Measurements from ENCODE around the gene CSMD2. TPM values are rescaled to one million over a fixed set of nuclear protein-coding genes. Genes with fewer than 3 reads are reported as not detected.

The CSMD2 gene
- total RNA-seq, 1 experiment from 2014 or later: not detected

GRCh38 chr1:33903210-33903589 lies 261.8 kb downstream of the CSMD2 start:
- Histone ChIP-seq H3K4me1 (replicated peaks; ENCODE audit: insufficient read depth) (no peaks in the 10 kb centered on the region), H4K20me1 (ENCODE audit: insufficient read depth) (no peaks in the 10 kb centered on the region), H3K27me3 (ENCODE audit: insufficient read depth, low read depth) (peaks cover 19% of the 10 kb centered on the region), H3F3A (ENCODE audit: insufficient read depth, low read depth) (no peaks in the 10 kb centered on the region), H3K27ac (no peak overlapping the region), H3K4me2 (no peak overlapping the region), H3K9me3 (ENCODE audit: insufficient read depth, low read depth) (no peaks in the 10 kb centered on the region), H3K9me2 (ENCODE audit: insufficient read depth) (no peaks in the 10 kb centered on the region), H3K36me3 (ENCODE audit: low read depth) (no peaks in the 10 kb centered on the region), H3K79me2 (ENCODE audit: low read depth) (no peaks in the 10 kb centered on the region), H2AFZ (no peak overlapping the region), H3K4me3 (no peak overlapping the region)
- no TSS peak for BruUV-seq (replicated peaks)
- intact Hi-C loops (cut with micrococcal nuclease; ENCODE audit: unreplicated experiment): no loop called here
- CTCF ChIA-PET: no interaction called here
- no peak for DNase-seq
- POLR2A ChIA-PET (ENCODE audit: unreplicated experiment): no interaction called here
- TF ChIP-seq CTCF (conservative IDR thresholded peaks at IDR 0.05): no peak
- no peak for TF ChIP-seq EZH2 (IDR thresholded peaks at IDR 0.05; ENCODE audit: low read depth)

GRCh38 chr1:33902486-33903209 lies 262.4 kb downstream of the CSMD2 start:
- POLR2A ChIA-PET (ENCODE audit: unreplicated experiment): no interaction called here
- Histone ChIP-seq H3K79me2 (ENCODE audit: low read depth) (no peaks in the 10 kb centered on the region), H3K36me3 (ENCODE audit: low read depth) (no peaks in the 10 kb centered on the region), H3K4me2 (no peak overlapping the region), H3K9me2 (ENCODE audit: insufficient read depth) (no peaks in the 10 kb centered on the region), H3K4me1 (replicated peaks; ENCODE audit: insufficient read depth) (no peaks in the 10 kb centered on the region), H3K27ac (no peak overlapping the region), H3K4me3 (no peak overlapping the region), H4K20me1 (ENCODE audit: insufficient read depth) (no peaks in the 10 kb centered on the region), H3K27me3 (ENCODE audit: insufficient read depth, low read depth) (peaks cover 23% of the 10 kb centered on the region), H3K9me3 (ENCODE audit: insufficient read depth, low read depth) (no peaks in the 10 kb centered on the region), H2AFZ (no peak overlapping the region), H3F3A (ENCODE audit: insufficient read depth, low read depth) (no peaks in the 10 kb centered on the region)
- BruUV-seq (replicated peaks): no TSS peak
- TF ChIP-seq CTCF (conservative IDR thresholded peaks at IDR 0.05): no peak
- TF ChIP-seq EZH2 (IDR thresholded peaks at IDR 0.05; ENCODE audit: low read depth): no peak
- no peak for DNase-seq
- intact Hi-C loops (cut with micrococcal nuclease; ENCODE audit: unreplicated experiment): no loop called here
- CTCF ChIA-PET: no interaction called here

- no peak overlapping the region for H3K4me3 ChIP-seq
- TF ChIP-seq CTCF (conservative IDR thresholded peaks at IDR 0.05) (no peak), EZH2 (IDR thresholded peaks at IDR 0.05; ENCODE audit: low read depth) (no peak)
- no peaks in the 10 kb centered on the region for H4K20me1 ChIP-seq (ENCODE audit: insufficient read depth)
- H2AFZ ChIP-seq: no peak overlapping the region
- intact Hi-C loops (cut with micrococcal nuclease; ENCODE audit: unreplicated experiment): no loop called here
- ChIA-PET CTCF (no interaction called here), POLR2A (ENCODE audit: unreplicated experiment) (no interaction called here)
- no peaks in the 10 kb centered on the region for H3K9me2 ChIP-seq (ENCODE audit: insufficient read depth)
- no peak overlapping the region for H3K4me2 ChIP-seq
- H3K27me3 ChIP-seq (ENCODE audit: insufficient read depth, low read depth): peaks cover 23% of the 10 kb centered on the region
- H3K9me3 ChIP-seq (ENCODE audit: insufficient read depth, low read depth): no peaks in the 10 kb centered on the region
- no peaks in the 10 kb centered on the region for H3K4me1 ChIP-seq (replicated peaks; ENCODE audit: insufficient read depth)
- H3K36me3 ChIP-seq (ENCODE audit: low read depth): no peaks in the 10 kb centered on the region
- H3F3A ChIP-seq (ENCODE audit: insufficient read depth, low read depth): no peaks in the 10 kb centered on the region
- no peak for DNase-seq
- BruUV-seq (replicated peaks): no TSS peak
- no peak overlapping the region for H3K27ac ChIP-seq
- no peaks in the 10 kb centered on the region for H3K79me2 ChIP-seq (ENCODE audit: low read depth)
Measured at GRCh38 chr1:33899746-33900145, 265.3 kb downstream of the CSMD2 start.

Measured in PC-9 (cell line).